CD4-positive, alpha-beta T cell treated with Interleukin-17A for 4 hours (primary cell): ENCODE data around the gene HOXB13.

Experiments
- DNase-seq: peaks from one replicate; pipeline ENCODE4 v3.0.0-alpha.2; 2020; ENCODE audit warnings: mixed read lengths

HOXB13 gene

GRCh38 chr17:48748718-48749566, 20.4 kb upstream of the HOXB13 start:
- DNase-seq = no peak

GRCh38 chr17:48747445-48748363, 19.2 kb upstream of the HOXB13 start:
- no peak for DNase-seq

- DNase-seq = no peak
Observed at GRCh38 chr17:48746916-48747444, 18.4 kb upstream of the HOXB13 start.

GRCh38 chr17:48745381-48746275, 17.1 kb upstream of the HOXB13 start:
- no peak for DNase-seq

GRCh38 chr17:48740537-48740936, 12.0 kb upstream of the HOXB13 start:
- DNase-seq = no peak

GRCh38 chr17:48738803-48739526, 10.4 kb upstream of the HOXB13 start:
- DNase-seq = no peak

- no peak for DNase-seq
Observed at GRCh38 chr17:48738424-48738802, 9.9 kb upstream of the HOXB13 start.

GRCh38 chr17:48737330-48738043, 8.9 kb upstream of the HOXB13 start:
- DNase-seq = no peak

GRCh38 chr17:48735062-48735351, 6.5 kb upstream of the HOXB13 start:
- DNase-seq = no peak

- no peak for DNase-seq
Observed at GRCh38 chr17:48734333-48735061, 5.9 kb upstream of the HOXB13 start.

- DNase-seq = no peak
Observed at GRCh38 chr17:48733632-48734328, 5.2 kb upstream of the HOXB13 start.

GRCh38 chr17:48732688-48733629, 4.4 kb upstream of the HOXB13 start:
- DNase-seq = no peak

GRCh38 chr17:48731355-48731754, 2.8 kb upstream of the HOXB13 start:
- DNase-seq = no peak

- no peak for DNase-seq
Observed at GRCh38 chr17:48730240-48730550, 1.6 kb upstream of the HOXB13 start.

GRCh38 chr17:48729335-48730239, 1.0 kb upstream of the HOXB13 start:
- DNase-seq = no peak

GRCh38 chr17:48727415-48728175, 955 bp downstream of the HOXB13 start:
- DNase-seq = no peak

GRCh38 chr17:48726916-48727286, 1.6 kb downstream of the HOXB13 start:
- no peak for DNase-seq
